SU-DHL-6 (cell line): ENCODE data around the gene LRRIQ3.

Experiments
- EZH2phosphoT487 ChIP-seq: fragments of 200-600 bp; sonication (generic), shearing (Covaris generic); conservative IDR thresholded peaks from 2 replicates; pipeline ENCODE4 v1.6.1; 2018; ENCODE audit warnings: mild to moderate bottlenecking, antibody characterized with exemption, low read length, moderate library complexity, mixed read lengths
- TF ChIP-seq, protein P1 (sequence below): fragments of 200-600 bp; sonication (generic); IDR thresholded peaks from one replicate; pipeline ENCODE4 v1.5.1; 2017; ENCODE audit warnings: antibody characterized with exemption, mild to moderate bottlenecking, low read length, moderate library complexity; ENCODE audit not compliant: insufficient read depth, poor library complexity, severe bottlenecking

DNA sequence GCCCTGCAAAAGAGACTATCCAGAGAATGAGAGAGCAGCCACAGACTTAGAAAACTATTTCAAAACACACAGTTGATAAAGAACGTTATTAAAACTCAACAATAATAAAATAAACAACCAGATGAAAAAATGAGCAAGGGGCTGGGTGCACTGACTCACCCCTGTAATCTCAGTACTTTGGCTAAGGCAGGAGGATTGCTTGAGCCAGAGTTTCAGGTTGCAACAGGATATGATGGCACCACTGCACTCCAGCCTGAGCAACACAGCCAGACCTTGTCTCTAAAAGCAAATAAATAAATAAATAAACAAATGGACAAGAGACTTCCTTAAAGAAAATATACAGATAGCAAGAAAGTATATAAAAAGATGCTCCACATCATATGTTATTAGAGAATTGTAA is 144.6 kb downstream of the LRRIQ3 start:
- TF ChIP-seq, protein P1, sequence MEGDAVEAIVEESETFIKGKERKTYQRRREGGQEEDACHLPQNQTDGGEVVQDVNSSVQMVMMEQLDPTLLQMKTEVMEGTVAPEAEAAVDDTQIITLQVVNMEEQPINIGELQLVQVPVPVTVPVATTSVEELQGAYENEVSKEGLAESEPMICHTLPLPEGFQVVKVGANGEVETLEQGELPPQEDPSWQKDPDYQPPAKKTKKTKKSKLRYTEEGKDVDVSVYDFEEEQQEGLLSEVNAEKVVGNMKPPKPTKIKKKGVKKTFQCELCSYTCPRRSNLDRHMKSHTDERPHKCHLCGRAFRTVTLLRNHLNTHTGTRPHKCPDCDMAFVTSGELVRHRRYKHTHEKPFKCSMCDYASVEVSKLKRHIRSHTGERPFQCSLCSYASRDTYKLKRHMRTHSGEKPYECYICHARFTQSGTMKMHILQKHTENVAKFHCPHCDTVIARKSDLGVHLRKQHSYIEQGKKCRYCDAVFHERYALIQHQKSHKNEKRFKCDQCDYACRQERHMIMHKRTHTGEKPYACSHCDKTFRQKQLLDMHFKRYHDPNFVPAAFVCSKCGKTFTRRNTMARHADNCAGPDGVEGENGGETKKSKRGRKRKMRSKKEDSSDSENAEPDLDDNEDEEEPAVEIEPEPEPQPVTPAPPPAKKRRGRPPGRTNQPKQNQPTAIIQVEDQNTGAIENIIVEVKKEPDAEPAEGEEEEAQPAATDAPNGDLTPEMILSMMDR: no peak
- no peak for TF ChIP-seq EZH2phosphoT487
